GM23248 (cell line): ENCODE results near the gene TYROBP. TPM values are rescaled to one million over a fixed set of nuclear protein-coding genes. Genes with fewer than 3 reads are reported as not detected.

Experiments
- DNase-seq: peaks from one replicate; pipeline ENCODE4 v3.0.0-alpha.2; 2015
- H2AFZ ChIP-seq: fragments of 200-600 bp; sonication (generic); 2 replicates; pipeline ENCODE4 v1.6.1; 2016; ENCODE audit warnings: antibody characterized with exemption
- H3F3A ChIP-seq: fragments of 200-600 bp; sonication (generic); 2 replicates; pipeline ENCODE4 v1.6.1; 2016; ENCODE audit warnings: mild to moderate bottlenecking, antibody characterized with exemption, mixed run types; ENCODE audit not compliant: insufficient read depth
- H3K27ac ChIP-seq: fragments of 200-600 bp; sonication (generic); 2 replicates; pipeline ENCODE4 v1.5.1; 2016; ENCODE audit warnings: mild to moderate bottlenecking
- H3K27me3 ChIP-seq: fragments of 200-600 bp; sonication (generic); replicated peaks from 2 replicates; pipeline ENCODE4 v1.6.1; 2016; ENCODE audit warnings: mild to moderate bottlenecking; ENCODE audit not compliant: insufficient read depth
- H3K36me3 ChIP-seq: fragments of 200-600 bp; sonication (generic); 2 replicates; pipeline ENCODE4 v1.6.1; 2016; ENCODE audit warnings: low read depth, mild to moderate bottlenecking
- H3K4me1 ChIP-seq: fragments of 200-600 bp; sonication (generic); 2 replicates; pipeline ENCODE4 v1.6.1; 2016; ENCODE audit warnings: mild to moderate bottlenecking; ENCODE audit not compliant: insufficient read depth
- H3K4me2 ChIP-seq: fragments of 200-600 bp; sonication (generic); one replicate; pipeline ENCODE4 v1.6.1; 2016; ENCODE audit warnings: mild to moderate bottlenecking; ENCODE audit not compliant: unreplicated experiment
- H3K4me3 ChIP-seq: fragments of 200-600 bp; sonication (generic); 2 replicates; pipeline ENCODE4 v1.5.1; 2016; ENCODE audit warnings: mild to moderate bottlenecking
- H3K79me2 ChIP-seq: fragments of 200-600 bp; sonication (generic); 2 replicates; pipeline ENCODE4 v1.6.1; 2016; ENCODE audit warnings: mild to moderate bottlenecking; ENCODE audit not compliant: insufficient read depth
- H3K9ac ChIP-seq: fragments of 200-600 bp; sonication (generic); 2 replicates; pipeline ENCODE4 v1.6.1; 2016; ENCODE audit warnings: mild to moderate bottlenecking
- H3K9me2 ChIP-seq: fragments of 200-600 bp; sonication (generic); 2 replicates; pipeline ENCODE4 v1.6.1; 2016; ENCODE audit warnings: mixed run types, mild to moderate bottlenecking, moderate library complexity; ENCODE audit not compliant: insufficient read depth
- H3K9me3 ChIP-seq: fragments of 200-600 bp; sonication (generic); one replicate; pipeline ENCODE4 v1.6.1; 2017; ENCODE audit warnings: low read depth
- H4K20me1 ChIP-seq: fragments of 200-600 bp; sonication (generic); 2 replicates; pipeline ENCODE4 v1.6.0; 2016; ENCODE audit not compliant: insufficient read depth
- EZH2 ChIP-seq: fragments of 200-600 bp; sonication (generic); IDR thresholded peaks from 2 replicates; pipeline ENCODE4 v1.6.1; 2018; ENCODE audit warnings: antibody characterized with exemption, mild to moderate bottlenecking; ENCODE audit not compliant: insufficient read depth, poor library complexity, severe bottlenecking
- EZH2phosphoT487 ChIP-seq: fragments of 200-600 bp; sonication (generic); IDR thresholded peaks from 2 replicates; pipeline ENCODE4 v1.6.1; 2018; ENCODE audit warnings: antibody characterized with exemption, moderate library complexity, mild to moderate bottlenecking, low read depth; ENCODE audit not compliant: insufficient read depth
- WGBS, 2 experiments: methylation state at CpG; one replicate each; pipeline ENCODE4 v1.1.6; 2015 to 2017; ENCODE audit warnings: low lambda C conversion rate in 2 of 2, low coverage in 1 of 2; ENCODE audit errors: missing lambda C conversion rate in 2 of 2; 5-methylcytosine and 5-hydroxymethylcytosine counted together
- in situ Hi-C: fragments of 300-500 bp; cut with MboI; formaldehyde crosslinking; loops from 2 replicates; pipeline ENCODE4 v1.15.0; 2020
- polyA plus RNA-seq: library from polyadenylated mRNA; unstranded; fragments of >200 nt; fragmentation: Nextera tagmentation; extraction: Ambion mirVana; gene quantifications from 2 replicates; pipeline ENCODE4 v1.2.1, GENCODE V29; 2016
- total RNA-seq: library from RNA; depleted of rRNA; stranded (reverse); fragments of >200 nt; shearing (Covaris generic); gene quantifications from 2 replicates; pipeline ENCODE4 v1.2.3, GENCODE V29; 2014

The TYROBP gene
- total and polyA plus RNA-seq, 2 experiments from 2014 or later: not detected

DNA sequence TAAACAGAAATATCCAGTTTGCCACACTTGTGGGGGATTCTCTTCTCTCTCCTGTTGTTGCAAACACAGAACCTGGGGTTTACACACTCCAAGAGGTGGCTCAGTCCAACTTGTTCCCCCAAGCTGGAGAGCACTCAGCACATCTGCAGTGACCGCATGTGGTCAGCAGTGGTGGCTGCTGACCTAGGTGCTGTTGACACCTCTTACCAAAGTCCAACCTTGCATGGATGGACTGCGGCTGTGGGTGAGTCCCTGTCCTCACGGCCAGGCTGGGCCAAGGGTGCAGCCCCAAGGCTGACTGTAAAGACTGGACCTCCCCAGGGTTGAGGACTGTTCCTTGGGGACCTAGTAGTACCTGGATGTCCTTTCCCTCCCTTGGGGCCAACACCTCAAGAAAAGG lies 34.1 kb upstream of the TYROBP start:
- Histone ChIP-seq H3K36me3 (no peaks in the 10 kb centered on the region), H3K4me3 (no peak overlapping the region), H3K9me3 (no peaks in the 10 kb centered on the region), H3K27me3 (no peaks in the 10 kb centered on the region), H2AFZ (no peak overlapping the region), H3K79me2 (no peaks in the 10 kb centered on the region), H4K20me1 (no peaks in the 10 kb centered on the region), H3K9me2 (no peaks in the 10 kb centered on the region), H3F3A (no peaks in the 10 kb centered on the region), H3K4me1 (0 out of 2 replicates have a peak, but pooled peaks cover 7% of the 10 kb centered on the region), H3K4me2 (no peak overlapping the region), H3K27ac (no peak overlapping the region), H3K9ac (no peak overlapping the region)
- TF ChIP-seq EZH2phosphoT487 (no peak), EZH2 (no peak)
- no peak for DNase-seq
- WGBS, 2 experiments: 90 to 94% methylated on average over 3 of the region's 3 CpGs
- in situ Hi-C loops: no loop called here

DNA sequence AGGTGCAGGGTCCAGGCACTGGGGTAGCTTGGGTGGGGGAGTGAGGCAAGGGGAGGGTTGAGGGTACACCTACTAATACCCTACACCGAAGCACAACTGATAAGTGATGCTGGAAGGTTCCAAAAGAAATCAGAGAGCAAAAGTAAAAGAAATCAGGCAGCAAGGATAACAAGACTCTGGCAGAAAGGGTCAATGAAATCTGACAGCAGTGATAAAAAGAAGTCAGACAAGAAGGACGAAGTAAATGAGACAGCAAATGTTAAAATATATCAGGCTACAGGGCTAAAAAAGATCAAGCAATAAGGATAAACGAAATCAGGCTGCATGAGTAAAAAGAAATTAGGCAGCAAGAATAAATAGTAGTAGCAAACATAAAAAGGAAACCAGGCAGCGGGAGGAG lies 32.7 kb upstream of the TYROBP start:
- Histone ChIP-seq H3F3A (no peaks in the 10 kb centered on the region), H3K79me2 (no peaks in the 10 kb centered on the region), H3K9me3 (no peaks in the 10 kb centered on the region), H3K9ac (no peak overlapping the region), H3K4me1 (0 out of 2 replicates have a peak, but pooled peaks cover 9% of the 10 kb centered on the region), H3K4me3 (no peak overlapping the region), H3K9me2 (no peaks in the 10 kb centered on the region), H3K27ac (no peak overlapping the region), H2AFZ (no peak overlapping the region), H3K27me3 (no peaks in the 10 kb centered on the region), H3K36me3 (no peaks in the 10 kb centered on the region), H4K20me1 (no peaks in the 10 kb centered on the region), H3K4me2 (no peak overlapping the region)
- TF ChIP-seq EZH2: no peak
- TF ChIP-seq EZH2phosphoT487: no peak
- in situ Hi-C loops: no loop called here
- DNase-seq: no peak
- 69 to 73% methylated on average over 4 of the region's 4 CpGs for WGBS, 2 experiments

DNA sequence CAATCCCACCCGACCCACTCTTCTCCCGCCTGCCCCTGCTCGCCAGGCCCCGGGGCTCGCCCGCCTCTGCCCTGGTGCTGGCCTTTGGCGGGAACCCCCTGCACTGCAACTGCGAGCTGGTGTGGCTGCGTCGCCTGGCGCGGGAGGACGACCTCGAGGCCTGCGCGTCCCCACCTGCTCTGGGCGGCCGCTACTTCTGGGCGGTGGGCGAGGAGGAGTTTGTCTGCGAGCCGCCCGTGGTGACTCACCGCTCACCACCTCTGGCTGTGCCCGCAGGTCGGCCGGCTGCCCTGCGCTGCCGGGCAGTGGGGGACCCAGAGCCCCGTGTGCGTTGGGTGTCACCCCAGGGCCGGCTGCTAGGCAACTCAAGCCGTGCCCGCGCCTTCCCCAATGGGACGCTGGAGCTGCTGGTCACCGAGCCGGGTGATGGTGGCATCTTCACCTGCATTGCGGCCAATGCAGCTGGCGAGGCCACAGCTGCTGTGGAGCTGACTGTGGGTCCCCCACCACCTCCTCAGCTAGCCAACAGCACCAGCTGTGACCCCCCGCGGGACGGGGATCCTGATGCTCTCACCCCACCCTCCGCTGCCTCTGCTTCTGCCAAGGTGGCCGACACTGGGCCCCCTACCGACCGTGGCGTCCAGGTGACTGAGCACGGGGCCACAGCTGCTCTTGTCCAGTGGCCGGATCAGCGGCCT lies 32.1 kb upstream of the TYROBP start:
- H3K27me3 ChIP-seq: no peaks in the 10 kb centered on the region
- H3K4me2 ChIP-seq: no peak overlapping the region
- H3K79me2 ChIP-seq: no peaks in the 10 kb centered on the region
- no peak for TF ChIP-seq EZH2
- no peak for TF ChIP-seq EZH2phosphoT487
- no peaks in the 10 kb centered on the region for H3K9me2 ChIP-seq
- H3F3A ChIP-seq: no peaks in the 10 kb centered on the region
- H3K36me3 ChIP-seq: no peaks in the 10 kb centered on the region
- H3K9ac ChIP-seq: no peak overlapping the region
- no peaks in the 10 kb centered on the region for H3K9me3 ChIP-seq
- in situ Hi-C loops: no loop called here
- no peak overlapping the region for H3K4me3 ChIP-seq
- DNase-seq: no peak
- H3K4me1 ChIP-seq: peaks cover 15% of the 10 kb centered on the region
- no peak overlapping the region for H3K27ac ChIP-seq
- 91% methylated on average over 39 to 51 of the region's 51 CpGs for WGBS, 2 experiments
- H4K20me1 ChIP-seq: no peaks in the 10 kb centered on the region
- H2AFZ ChIP-seq: no peak overlapping the region

DNA sequence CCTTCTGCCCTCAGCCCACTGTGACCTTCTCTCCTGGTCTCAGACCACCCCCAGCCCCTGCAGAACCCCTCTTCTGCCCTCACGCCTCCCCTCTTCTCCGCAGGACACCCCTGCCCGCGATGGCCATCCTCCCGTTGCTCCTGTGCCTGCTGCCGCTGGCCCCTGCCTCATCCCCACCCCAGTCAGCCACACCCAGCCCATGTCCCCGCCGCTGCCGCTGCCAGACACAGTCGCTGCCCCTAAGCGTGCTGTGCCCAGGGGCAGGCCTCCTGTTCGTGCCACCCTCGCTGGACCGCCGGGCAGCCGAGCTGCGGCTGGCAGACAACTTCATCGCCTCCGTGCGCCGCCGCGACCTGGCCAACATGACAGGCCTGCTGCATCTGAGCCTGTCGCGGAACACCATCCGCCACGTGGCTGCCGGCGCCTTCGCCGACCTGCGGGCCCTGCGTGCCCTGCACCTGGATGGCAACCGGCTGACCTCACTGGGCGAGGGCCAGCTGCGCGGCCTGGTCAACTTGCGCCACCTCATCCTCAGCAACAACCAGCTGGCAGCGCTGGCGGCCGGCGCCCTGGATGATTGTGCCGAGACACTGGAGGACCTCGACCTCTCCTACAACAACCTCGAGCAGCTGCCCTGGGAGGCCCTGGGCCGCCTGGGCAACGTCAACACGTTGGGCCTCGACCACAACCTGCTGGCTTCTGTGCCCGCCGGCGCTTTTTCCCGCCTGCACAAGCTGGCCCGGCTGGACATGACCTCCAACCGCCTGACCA lies 31.4 kb upstream of the TYROBP start:
- H3K4me2 ChIP-seq: no peak overlapping the region
- no peaks in the 10 kb centered on the region for H3K9me2 ChIP-seq
- H2AFZ ChIP-seq: no peak overlapping the region
- H3K4me3 ChIP-seq: no peak overlapping the region
- TF ChIP-seq EZH2phosphoT487: no peak
- TF ChIP-seq EZH2: no peak
- no peaks in the 10 kb centered on the region for H3K27me3 ChIP-seq
- no peaks in the 10 kb centered on the region for H3K79me2 ChIP-seq
- no peak overlapping the region for H3K9ac ChIP-seq
- no peaks in the 10 kb centered on the region for H3F3A ChIP-seq
- in situ Hi-C loops: no loop called here
- WGBS, 2 experiments: 87% methylated on average over 34 to 55 of the region's 55 CpGs
- H3K27ac ChIP-seq: no peak overlapping the region
- peaks cover 15% of the 10 kb centered on the region for H3K4me1 ChIP-seq
- H3K9me3 ChIP-seq: no peaks in the 10 kb centered on the region
- no peak for DNase-seq
- H4K20me1 ChIP-seq: no peaks in the 10 kb centered on the region
- no peaks in the 10 kb centered on the region for H3K36me3 ChIP-seq
